Stimulated activated CD4-positive, alpha-beta T cell treated with anti-CD3 and anti-CD28 coated beads, Interleukin-15, amount 100 ng/mL, for 1 hour (primary cell): ENCODE data around the gene CLBA1.

Experiments used
- DNase-seq, 2 donors: peaks; one replicate each; pipeline ENCODE4 v3.0.0-alpha.2; 2020; ENCODE audit warnings: low read depth in 1 of 2, low spot score in 1 of 2

The CLBA1 gene

GRCh38 chr14:104979758-104980610, 5.6 kb upstream of the CLBA1 start:
- DNase-seq: no peak

DNA sequence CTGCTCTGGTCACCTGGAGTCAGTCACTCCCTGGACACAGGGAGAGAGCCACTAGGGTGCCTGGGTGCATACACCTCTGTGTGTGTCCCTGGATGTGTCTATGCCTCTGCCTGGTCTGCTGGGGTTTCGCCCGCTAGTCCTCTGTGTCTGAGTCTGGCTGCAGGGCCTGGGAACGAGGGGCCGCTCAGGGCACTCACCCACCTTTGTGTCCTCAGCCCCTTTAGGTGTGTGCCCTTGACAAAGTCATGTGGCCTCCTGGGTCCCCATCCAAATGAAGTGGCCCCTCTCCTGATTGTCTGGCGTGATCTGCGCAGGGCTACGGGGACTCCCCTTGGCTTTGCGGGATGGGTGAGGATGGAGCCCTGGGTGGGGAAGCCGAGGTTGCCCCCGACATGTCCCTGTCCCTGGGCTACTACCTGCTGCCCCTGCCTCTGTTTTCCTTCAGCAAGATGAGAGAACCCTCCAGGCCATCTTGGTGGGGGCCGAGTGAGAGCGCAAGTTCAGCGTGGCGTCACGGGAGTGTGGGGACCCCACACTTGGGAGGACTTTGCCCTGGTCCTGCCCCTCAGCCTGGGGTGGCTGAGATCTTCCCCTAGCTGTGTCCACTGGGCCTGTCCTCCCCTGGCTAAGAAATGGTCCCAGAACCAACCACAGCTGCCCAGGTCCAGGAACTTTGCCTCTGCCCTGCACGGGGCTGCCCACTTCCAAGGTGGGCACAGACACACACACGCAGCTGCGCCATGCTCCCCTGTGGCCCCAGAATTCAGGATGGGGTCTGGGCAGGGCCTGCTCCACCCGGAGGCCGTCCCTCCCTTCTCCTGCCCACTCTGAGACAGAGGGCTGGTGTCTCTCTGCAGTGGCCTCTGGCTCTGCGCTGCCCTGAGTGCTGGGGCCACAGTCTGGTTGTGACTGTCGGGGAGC, 4.7 kb upstream of the CLBA1 start:
- no peak for DNase-seq

DNA sequence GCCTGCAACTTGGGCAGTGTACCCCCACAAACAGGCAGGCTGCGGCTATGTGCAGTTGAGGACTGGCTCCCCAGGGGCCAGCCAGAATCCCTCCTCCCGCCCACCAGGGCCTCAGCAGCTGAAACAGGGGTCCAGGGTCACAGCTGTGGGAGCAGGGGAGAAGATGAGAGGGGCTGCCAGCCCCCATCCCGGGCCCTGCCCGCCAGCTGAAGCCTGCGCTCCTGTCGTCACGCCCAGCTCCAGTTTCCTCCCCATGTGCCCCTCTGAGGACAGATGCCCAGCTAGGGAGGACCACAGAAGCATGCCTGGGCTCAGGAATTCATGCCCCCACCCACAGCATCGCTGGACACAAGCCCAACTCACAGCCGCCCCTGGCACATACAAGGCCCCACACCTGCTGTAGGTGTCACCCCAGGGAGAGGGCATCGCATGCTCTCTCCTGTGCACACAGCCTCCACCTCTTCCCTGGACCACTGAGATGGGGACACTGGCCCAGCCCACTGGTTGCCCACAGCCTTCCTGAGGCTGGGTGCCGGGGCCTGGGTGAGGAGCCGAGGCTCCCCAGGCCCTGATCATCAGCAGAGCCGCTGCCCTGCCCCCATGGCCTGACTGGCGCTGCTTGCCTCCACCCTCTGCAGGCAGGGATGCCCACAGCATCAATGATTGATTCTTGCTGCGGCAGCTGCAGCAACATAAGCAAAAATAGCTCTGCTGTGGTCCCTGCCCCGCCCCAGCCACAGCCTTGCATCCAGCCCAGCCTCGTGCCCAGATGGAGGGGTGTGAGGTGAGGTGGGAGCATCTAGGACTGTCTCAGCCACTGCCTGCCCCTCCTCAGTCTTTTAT, 3.7 kb upstream of the CLBA1 start:
- DNase-seq: no peak

DNA sequence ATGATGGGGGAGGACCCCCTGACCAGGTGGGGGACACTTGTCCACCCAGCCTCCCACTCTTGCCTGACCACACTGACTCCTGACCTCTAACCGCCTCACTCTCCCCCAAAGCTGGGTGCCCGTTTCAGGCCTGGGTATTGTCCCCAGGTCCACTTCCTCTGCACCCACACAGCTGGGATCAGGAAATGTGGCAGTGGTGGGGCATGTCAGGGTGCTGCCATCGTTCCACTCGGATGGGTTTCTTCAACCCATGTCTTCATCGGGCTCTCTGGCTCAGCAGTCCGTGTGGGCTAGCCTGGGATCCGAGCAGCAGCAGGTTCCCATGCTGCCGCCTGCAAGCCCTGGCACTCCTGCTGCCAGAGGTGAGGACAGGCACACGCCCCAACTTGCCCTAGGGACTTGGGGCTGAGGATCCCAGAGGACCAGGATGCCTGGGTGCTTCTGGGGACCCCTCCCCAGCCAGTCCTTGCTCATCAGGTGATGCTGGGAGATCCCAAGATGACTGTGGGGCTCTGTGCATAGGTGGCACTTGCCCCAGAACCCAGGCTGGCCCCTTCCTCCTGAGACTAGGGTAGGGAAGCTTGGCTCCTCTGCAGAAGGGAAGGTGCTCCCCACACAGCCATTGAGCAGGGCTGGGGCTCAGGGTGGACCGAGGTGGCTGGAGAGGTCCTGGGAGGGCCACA, 2.9 kb upstream of the CLBA1 start:
- no peak for DNase-seq

GRCh38 chr14:104983231-104983721, 2.3 kb upstream of the CLBA1 start:
- DNase-seq: no peak

DNA sequence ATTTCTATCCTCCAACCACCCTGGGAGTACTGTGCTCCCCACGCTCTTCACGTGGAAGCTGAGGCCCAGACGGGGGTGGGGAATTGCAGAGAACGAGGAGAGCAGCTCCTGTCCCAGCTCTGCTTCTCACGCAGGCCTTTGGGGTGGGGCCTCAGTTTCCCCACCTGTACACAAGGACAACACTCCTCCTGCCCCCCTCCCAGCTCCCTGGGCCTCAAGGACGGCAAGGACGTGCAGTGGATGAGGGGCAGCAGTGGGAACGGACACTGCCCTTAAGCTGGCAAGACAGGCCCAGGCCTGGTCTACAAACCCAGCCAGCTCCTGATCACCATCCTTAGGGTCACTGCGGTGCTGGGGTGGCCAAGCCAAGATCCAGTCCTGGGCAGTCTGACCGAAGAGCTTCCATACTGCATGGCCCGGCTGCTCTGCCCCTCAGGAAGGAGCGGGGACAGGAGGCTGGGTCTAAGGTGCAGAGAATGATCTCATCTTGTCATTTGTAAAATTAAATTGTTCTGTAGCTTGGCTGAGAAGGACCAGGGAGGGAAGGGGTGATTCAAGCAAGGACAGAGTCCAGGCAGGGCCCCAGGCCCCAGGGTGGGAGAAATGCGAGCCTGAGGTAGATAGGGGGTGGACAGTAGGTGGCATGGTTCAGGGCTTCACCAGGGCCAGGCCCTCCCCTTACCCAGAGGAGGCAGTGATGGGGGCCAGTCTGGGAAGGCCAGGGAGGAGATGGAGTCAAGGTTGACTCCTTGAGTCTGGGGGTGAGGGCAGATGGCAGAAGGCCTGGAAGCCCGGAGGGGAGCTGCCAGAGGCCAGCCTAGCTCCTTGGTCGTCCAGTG, 1.3 kb upstream of the CLBA1 start:
- DNase-seq: no peak

DNA sequence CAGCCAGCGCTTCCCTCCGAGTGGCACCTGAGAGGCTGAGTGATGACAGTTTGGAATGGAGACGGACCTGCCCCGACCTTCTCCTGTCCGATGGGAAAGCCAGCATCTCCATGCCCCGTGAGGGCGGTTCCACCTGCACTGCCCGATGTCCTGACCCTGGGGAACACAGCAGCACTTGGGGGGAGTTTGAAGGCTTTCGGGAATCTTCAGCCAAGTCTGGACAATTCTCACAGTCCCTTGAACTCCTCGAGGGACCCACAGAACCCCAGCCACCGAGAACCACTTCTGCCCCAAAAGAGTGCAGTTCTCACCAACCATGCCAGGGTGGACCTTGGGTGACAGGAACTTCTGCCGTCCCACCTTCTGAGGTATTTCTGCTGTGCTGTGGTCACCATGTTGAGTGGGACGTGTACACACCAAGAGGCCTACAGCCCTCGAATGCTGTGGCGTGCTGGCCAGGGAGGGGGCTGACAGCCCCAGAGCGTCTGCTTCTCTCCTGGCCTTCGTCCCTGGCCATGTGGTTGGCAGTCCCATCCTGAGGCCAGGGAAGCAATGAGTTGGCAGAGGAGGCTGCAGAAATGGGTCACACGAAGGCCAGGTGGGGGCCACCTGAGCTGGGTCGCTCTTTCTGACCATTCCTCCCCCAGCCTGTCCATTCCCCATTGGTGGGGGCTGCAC, 1.0 kb downstream of the CLBA1 start:
- no peak for DNase-seq

- DNase-seq: no peak
Observed at GRCh38 chr14:104989236-104989950, 3.8 kb downstream of the CLBA1 start.

DNA sequence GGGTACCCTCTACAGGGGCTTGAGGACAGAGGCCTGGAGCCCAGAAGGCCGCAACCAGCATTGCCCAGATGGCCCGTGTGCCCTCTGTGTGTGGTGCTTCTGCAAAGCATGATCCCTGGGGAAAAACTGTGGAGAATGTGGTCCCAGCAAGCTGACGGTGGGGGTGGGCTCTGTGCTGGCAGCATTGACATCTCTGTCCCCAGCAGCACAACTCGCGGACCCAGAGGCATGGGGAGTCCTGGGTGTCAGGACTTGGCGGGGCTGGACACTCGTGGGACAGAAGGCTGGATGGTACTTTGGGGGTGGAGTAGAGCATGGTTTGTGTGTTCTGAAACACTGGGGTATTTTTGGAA, 4.3 kb downstream of the CLBA1 start:
- DNase-seq: no peak

DNA sequence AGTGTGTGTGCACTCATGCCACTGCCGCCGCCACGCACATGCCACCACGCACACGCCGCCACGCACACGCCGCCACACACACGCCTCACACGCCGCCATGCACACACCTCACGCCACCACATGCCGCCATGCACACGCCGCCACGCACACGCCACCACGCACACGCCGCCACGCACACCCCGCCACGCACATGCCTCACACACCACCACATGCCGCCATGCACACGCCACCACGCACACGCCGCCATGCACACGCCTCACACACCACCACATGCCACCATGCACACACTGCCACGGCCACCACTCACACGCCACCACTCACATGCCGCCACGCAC, 6.3 kb downstream of the CLBA1 start:
- no peak for DNase-seq

- no peak for DNase-seq
Observed at GRCh38 chr14:104992501-104992900, 6.9 kb downstream of the CLBA1 start.

GRCh38 chr14:104993306-104993705, 7.7 kb downstream of the CLBA1 start:
- DNase-seq: no peak

DNA sequence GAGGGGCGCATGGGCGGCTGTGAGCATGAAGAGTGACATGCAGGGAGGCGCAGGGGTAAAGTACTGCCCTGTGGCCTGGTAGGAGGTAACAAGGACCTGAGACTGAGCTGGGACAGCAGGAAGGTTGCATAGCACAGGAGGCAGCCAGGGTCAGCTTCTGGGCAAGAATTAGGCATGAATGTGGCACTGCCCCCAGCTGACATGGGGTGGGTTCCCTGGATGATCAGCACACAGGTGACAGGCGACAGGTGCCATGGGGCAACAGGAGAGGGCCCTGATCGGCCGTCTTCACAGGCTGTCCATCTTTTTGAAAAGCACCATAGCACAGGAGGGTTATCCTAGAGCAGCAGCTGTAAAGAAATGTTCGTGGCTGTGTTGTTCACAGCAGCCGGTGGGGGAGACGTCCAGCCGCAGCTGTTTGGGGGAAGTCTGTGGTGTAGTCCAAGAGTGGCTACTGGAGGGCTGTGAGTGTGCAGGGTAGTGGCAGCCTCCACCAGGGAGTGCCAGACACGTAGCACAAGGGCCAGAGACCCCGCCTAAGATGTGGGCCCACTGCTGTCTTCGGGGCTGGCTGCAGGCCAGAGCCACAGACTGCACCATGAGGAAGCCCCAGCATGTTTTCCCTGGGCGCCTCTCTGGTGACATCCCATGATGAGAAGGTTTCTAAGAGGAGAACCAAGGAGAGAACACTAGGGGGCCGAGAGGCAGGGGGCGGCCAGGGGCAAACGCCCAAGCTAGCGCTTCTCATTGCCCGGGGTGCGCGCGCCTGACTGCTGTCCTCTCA, 8.4 kb downstream of the CLBA1 start:
- no peak for DNase-seq

DNA sequence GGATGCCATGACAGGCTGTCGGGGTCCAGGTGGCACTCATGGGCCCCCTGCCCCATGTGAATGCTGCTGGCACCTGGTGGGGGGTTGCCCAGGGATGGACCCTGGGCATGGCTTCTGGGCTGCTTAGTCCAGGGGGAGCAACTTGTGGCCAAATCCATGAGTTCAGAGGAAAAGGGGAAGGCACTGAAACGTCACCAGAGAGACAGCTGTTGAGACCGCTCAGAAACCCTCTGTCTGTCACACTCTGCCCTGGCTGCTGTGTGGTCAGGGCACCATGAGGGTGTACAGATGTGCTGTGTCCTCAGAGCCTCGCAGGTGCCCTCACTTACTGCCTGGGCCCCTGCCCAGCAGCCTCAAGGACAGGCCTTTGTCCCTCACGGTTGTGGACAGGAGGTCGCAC, 9.4 kb downstream of the CLBA1 start:
- no peak for DNase-seq

DNA sequence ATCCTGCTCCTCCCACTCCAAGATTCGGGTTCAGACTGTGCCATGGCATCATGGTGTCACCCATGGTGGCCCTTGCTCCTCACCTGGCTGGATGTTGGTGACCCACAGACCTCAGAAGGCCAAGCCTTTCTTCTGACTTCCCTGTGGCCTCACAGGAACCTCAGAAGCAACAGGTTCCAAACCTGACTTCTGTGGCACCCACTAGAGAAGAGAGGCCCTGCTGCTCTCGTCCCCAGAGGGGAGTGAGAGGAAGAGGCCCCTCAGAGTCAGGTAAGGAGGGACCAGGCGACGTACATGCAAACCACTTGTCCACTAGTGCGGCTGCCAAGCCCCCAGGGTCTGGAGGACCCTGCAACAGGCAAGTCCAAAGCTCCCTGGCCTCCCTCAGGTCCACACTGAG, 10.4 kb downstream of the CLBA1 start:
- no peak for DNase-seq

DNA sequence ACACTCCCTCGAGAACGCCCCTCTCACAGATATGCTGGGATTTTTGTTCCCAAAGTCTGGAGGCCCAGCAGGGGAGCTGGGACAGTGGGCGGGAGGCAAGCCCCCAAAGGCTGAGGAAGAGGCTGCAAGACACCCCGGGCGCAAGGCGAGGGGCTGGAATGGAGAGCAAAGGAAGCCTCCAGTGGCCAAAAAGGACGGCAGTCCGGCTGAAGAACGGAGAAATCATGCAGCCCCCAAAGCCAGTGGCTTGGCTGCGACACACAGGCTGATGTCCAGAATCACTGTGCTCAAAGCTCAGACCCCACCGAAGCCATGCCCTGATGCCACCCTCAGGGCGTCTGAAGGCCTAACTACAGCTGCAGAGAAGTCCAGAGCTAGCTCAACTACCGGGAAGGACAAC, 10.9 kb downstream of the CLBA1 start:
- no peak for DNase-seq

DNA sequence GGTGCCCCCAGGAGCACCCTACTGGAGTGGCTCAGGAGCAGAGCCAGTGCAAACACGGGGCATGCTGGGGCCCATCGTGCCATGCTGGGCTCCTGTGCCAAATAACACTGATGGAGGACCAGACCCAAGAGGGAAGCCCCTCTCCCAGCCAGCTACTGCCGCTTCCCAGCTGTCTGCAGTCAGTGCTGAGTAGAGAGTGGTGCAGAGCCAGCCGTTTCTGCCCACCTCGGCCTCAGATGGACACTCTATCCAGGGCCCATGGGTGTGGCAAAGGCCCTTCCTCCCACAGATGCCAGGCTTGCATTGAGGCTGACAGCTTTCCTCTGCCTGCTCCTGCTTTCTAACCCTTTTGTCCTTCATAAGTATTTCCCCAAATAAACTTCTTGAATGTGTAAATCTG, 13.2 kb downstream of the CLBA1 start:
- no peak for DNase-seq

GRCh38 chr14:104999361-104999760, 13.8 kb downstream of the CLBA1 start:
- no peak for DNase-seq
